PFSK-1 (cell line): Measurements from ENCODE around the gene TRIM33.

Experiments
- POLR2AphosphoS5 ChIP-seq: IDR thresholded peaks from 2 replicates; pipeline ENCODE4 v1.6.1; 2012; ENCODE audit warnings: low read depth, mild to moderate bottlenecking, control low read depth, low read length, moderate library complexity
- SIN3A ChIP-seq: IDR thresholded peaks from 2 replicates; pipeline ENCODE4 v1.6.1; 2012; ENCODE audit warnings: mild to moderate bottlenecking, low read length, moderate library complexity, borderline replicate concordance; ENCODE audit not compliant: insufficient read depth
- TAF1 ChIP-seq: IDR thresholded peaks from 2 replicates; pipeline ENCODE4 v1.6.1; 2012; ENCODE audit warnings: low read length, control low read depth, borderline replicate concordance; ENCODE audit not compliant: insufficient read depth
- TF ChIP-seq, protein P1 (sequence below), 2 experiments: IDR thresholded peaks; 2 replicates each; pipeline versions ENCODE4 v1.6.1 to v1.8.0; 2011 to 2012; ENCODE audit warnings: low read depth in 2 of 2, low read length in 2 of 2, control low read depth in 1 of 2, inconsistent platforms in 1 of 2, mild to moderate bottlenecking in 1 of 2, moderate library complexity in 1 of 2; ENCODE audit not compliant: insufficient read depth in 1 of 2

DNA sequence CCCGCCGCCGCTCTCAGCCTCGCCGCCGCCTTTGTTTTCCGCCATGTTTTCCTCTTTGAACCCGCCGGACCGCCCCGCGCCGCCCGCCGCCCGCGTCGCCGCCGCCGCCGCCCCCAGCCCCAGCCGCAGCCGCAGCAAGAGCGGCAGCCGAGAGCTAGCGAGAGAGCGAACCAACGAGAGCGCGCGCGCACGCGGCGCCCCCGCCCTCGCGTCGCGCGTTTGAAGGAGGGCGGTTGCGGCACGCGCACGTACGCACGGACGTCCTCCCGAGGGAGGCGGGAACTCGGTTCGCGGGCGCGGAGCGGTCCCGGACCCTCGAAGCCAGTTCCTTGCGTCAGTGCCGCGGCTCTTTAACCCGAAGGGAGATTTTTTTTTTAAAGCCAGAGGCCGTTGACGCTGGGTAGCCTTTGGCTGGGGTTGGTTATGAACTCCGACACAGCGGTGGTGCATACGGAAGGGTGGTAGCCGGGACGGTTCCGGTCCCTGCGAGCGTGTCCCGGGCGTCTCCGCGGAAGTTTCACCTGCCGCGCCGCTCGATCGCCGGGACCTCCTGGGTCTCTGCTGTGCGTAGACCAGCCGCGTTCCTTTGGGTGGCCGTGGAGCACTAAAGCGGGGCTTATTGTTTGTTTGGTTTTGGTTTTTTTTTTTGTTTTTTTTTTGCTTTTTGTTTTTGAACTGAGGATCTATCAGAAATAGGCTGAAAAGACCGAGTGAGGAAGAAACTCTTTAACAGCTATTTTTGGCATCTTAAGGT is at the start of gene TRIM33:
- TF ChIP-seq, protein P1, sequence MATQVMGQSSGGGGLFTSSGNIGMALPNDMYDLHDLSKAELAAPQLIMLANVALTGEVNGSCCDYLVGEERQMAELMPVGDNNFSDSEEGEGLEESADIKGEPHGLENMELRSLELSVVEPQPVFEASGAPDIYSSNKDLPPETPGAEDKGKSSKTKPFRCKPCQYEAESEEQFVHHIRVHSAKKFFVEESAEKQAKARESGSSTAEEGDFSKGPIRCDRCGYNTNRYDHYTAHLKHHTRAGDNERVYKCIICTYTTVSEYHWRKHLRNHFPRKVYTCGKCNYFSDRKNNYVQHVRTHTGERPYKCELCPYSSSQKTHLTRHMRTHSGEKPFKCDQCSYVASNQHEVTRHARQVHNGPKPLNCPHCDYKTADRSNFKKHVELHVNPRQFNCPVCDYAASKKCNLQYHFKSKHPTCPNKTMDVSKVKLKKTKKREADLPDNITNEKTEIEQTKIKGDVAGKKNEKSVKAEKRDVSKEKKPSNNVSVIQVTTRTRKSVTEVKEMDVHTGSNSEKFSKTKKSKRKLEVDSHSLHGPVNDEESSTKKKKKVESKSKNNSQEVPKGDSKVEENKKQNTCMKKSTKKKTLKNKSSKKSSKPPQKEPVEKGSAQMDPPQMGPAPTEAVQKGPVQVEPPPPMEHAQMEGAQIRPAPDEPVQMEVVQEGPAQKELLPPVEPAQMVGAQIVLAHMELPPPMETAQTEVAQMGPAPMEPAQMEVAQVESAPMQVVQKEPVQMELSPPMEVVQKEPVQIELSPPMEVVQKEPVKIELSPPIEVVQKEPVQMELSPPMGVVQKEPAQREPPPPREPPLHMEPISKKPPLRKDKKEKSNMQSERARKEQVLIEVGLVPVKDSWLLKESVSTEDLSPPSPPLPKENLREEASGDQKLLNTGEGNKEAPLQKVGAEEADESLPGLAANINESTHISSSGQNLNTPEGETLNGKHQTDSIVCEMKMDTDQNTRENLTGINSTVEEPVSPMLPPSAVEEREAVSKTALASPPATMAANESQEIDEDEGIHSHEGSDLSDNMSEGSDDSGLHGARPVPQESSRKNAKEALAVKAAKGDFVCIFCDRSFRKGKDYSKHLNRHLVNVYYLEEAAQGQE (IDR thresholded peaks at IDR 0.05; ENCODE audit: insufficient read depth in 1 of 2, low read depth in 2 of 2, low read length in 2 of 2), result peak; percentile 23 to 26; a peak in 2 of 4 replicates
- TF ChIP-seq TAF1 (peak; percentile 94), POLR2AphosphoS5 (peak; percentile 90), SIN3A (no peak)
